K562 (cell line): ENCODE measurements around the gene ESRRB. TPM values are rescaled to one million over a fixed set of nuclear protein-coding genes. Genes with fewer than 3 reads are reported as not detected.

ENCODE experiments used
- ATF4 ChIP-seq: fragments of 450-650 bp; formaldehyde crosslinking; IDR thresholded peaks from 2 replicates; pipeline ENCODE4 v1.4.0; 2022; ENCODE audit warnings: mild to moderate bottlenecking, moderate library complexity
- CCAR2 ChIP-seq: fragments of 200-400 bp; formaldehyde crosslinking; IDR thresholded peaks from 2 replicates; pipeline ENCODE4 v1.6.1; 2017; ENCODE audit warnings: mild to moderate bottlenecking, low read depth, low read length
- KDM4B ChIP-seq, 2 experiments: fragments of 450-650 bp in 1 of 2; sonication (generic) in 1 of 2; IDR thresholded peaks; 2 replicates each; pipeline ENCODE4 v1.6.1; 2016 to 2017; ENCODE audit warnings: borderline replicate concordance in 2 of 2, antibody characterized with exemption in 1 of 2, low read depth in 1 of 2, mild to moderate bottlenecking in 1 of 2
- KLF13 ChIP-seq: fragments of 450-650 bp; IDR thresholded peaks from 2 replicates; pipeline ENCODE4 v1.6.1; 2016; ENCODE audit warnings: missing genetic modification characterization, low read depth, mild to moderate bottlenecking, missing compliant biosample characterization, moderate library complexity, borderline replicate concordance
- MLX ChIP-seq, 2 experiments: fragments of 450-650 bp in 1 of 2; sonication (generic) in 1 of 2; formaldehyde crosslinking; conservative IDR thresholded peaks; 2 replicates each; pipeline versions ENCODE4 v1.4.0 to v1.8.1; 2020 to 2022; ENCODE audit warnings: mild to moderate bottlenecking in 1 of 2, missing genetic modification reagents in 1 of 2
- MNT ChIP-seq, 2 experiments: fragments of 450-650 bp; conservative IDR thresholded peaks; 2 replicates each; pipeline ENCODE4 v1.6.1; 2017; ENCODE audit warnings: mild to moderate bottlenecking in 2 of 2, moderate library complexity in 2 of 2
- TAF1 ChIP-seq: IDR thresholded peaks from 2 replicates; pipeline ENCODE4 v1.6.1; 2011; ENCODE audit warnings: mild to moderate bottlenecking, low read length, moderate library complexity; ENCODE audit not compliant: insufficient read depth, control insufficient read depth, severe bottlenecking; ENCODE audit errors: extremely low read depth
- TOE1 ChIP-seq, 2 experiments: fragments of 450-650 bp in 1 of 2; sonication (generic) in 1 of 2; formaldehyde crosslinking in 1 of 2; IDR thresholded peaks; 2 replicates each; pipeline versions ENCODE4 v1.7.1 to v1.8.0; 2016 to 2022; ENCODE audit warnings: borderline replicate concordance in 2 of 2, mild to moderate bottlenecking in 2 of 2, antibody characterized with exemption in 1 of 2, inconsistent platforms in 1 of 2, low read depth in 1 of 2, missing genetic modification reagents in 1 of 2, moderate library complexity in 1 of 2
- ZFX ChIP-seq: sonication (generic); formaldehyde crosslinking; IDR thresholded peaks from 2 replicates; pipeline ENCODE4 v1.8.0; 2022; ENCODE audit warnings: mild to moderate bottlenecking, missing genetic modification reagents, moderate library complexity
- polyA plus RNA-seq, 8 experiments: library from polyadenylated mRNA; depleted of rRNA in 4 of 8; stranded (reverse) in 5 of 8; unstranded in 3 of 8; fragments of >200 nt; fragmentation: Nextera tagmentation in 2 of 8; fragmentation: Illumina TruSeq in 1 of 8; extraction: Ambion mirVana in 2 of 8; extraction: Trizol in 1 of 8; gene quantifications; 2 replicates each; pipeline versions ENCODE4 v1.2.1 to v1.2.3, GENCODE V29; 2011 to 2014; ENCODE audit warnings: inconsistent platforms in 1 of 8, missing spikeins in 1 of 8
- total RNA-seq, 7 experiments: library from RNA; depleted of rRNA in 6 of 7; stranded (reverse); fragments of >200 nt in 6 of 7; fragmentation: Illumina TruSeq in 2 of 7; extraction: Trizol in 2 of 7; gene quantifications; 2 replicates each; pipeline versions ENCODE4 v1.2.1 to v1.2.3, GENCODE V29; 2011 to 2021; ENCODE audit warnings: low replicate concordance in 1 of 7

ESRRB gene
- total and polyA plus RNA-seq, 9 of the 15 experiments (the other 6 are each of a cell fraction or from before 2014, with no cell fraction given): 3.2 to 24.7 (median 14.5) TPM

GRCh38 chr14:76333664-76334063 is 42.3 kb upstream of the ESRRB start (continued):
- TF ChIP-seq TOE1 (IDR thresholded peaks at IDR 0.05; ENCODE audit: borderline replicate concordance) (no peak), TOE1 (CRISPR knock-in tag; IDR thresholded peaks at IDR 0.05; ENCODE audit: borderline replicate concordance, low read depth) (no peak), TAF1 (no peak), ZFX (CRISPR knock-in tag) (no peak), MNT (conservative IDR thresholded peaks at IDR 0.05) (no peak), MLX (CRISPR knock-in tag; conservative IDR thresholded peaks at IDR 0.05) (no peak), KLF13 (tag) (no peak), KDM4B (IDR thresholded peaks at IDR 0.05; ENCODE audit: borderline replicate concordance in 2 of 2, low read depth in 1 of 2) (no peak), CCAR2 (no peak), ATF4 (CRISPR knock-in tag) (no peak)
